AG09319 (cell line): ENCODE results near the gene SMAD5.

Experiments
- DNase-seq: peaks from one replicate; pipeline ENCODE4 v3.0.0-alpha.2; 2010; ENCODE audit warnings: low read depth; ENCODE audit errors: extremely low read depth
- CTCF ChIP-seq: IDR thresholded peaks from 2 replicates; pipeline ENCODE4 v1.5.1; 2011; ENCODE audit warnings: low read depth, mild to moderate bottlenecking, inconsistent platforms, low read length, moderate library complexity

Gene SMAD5

GRCh38 chr5:136202469-136203205 lies 70.0 kb downstream of the SMAD5 start:
- DNase-seq = no peak
- no peak for TF ChIP-seq CTCF

GRCh38 chr5:136203303-136203922 lies 70.8 kb downstream of the SMAD5 start:
- no peak for TF ChIP-seq CTCF
- DNase-seq = no peak

- no peak for DNase-seq
- TF ChIP-seq CTCF = no peak
Observed at GRCh38 chr5:136205061-136205702, 72.5 kb downstream of the SMAD5 start.

GRCh38 chr5:136205941-136206340 lies 73.3 kb downstream of the SMAD5 start:
- TF ChIP-seq CTCF = no peak
- no peak for DNase-seq

- no peak for DNase-seq
- TF ChIP-seq CTCF = no peak
Observed at GRCh38 chr5:136206361-136206760, 73.7 kb downstream of the SMAD5 start.

- no peak for TF ChIP-seq CTCF
- DNase-seq = no peak
Observed at GRCh38 chr5:136207631-136208030, 75.0 kb downstream of the SMAD5 start.

- no peak for DNase-seq
- no peak for TF ChIP-seq CTCF
Observed at GRCh38 chr5:136208916-136209315, 76.3 kb downstream of the SMAD5 start.
